Inferior parietal cortex (tissue), 1 donor: ENCODE measurements around the gene P2RX1.

Source experiments
- DNase-seq: peaks from one replicate; pipeline ENCODE4 v3.0.0-alpha.2; 2016; ENCODE audit errors: extremely low spot score

The P2RX1 gene

DNA sequence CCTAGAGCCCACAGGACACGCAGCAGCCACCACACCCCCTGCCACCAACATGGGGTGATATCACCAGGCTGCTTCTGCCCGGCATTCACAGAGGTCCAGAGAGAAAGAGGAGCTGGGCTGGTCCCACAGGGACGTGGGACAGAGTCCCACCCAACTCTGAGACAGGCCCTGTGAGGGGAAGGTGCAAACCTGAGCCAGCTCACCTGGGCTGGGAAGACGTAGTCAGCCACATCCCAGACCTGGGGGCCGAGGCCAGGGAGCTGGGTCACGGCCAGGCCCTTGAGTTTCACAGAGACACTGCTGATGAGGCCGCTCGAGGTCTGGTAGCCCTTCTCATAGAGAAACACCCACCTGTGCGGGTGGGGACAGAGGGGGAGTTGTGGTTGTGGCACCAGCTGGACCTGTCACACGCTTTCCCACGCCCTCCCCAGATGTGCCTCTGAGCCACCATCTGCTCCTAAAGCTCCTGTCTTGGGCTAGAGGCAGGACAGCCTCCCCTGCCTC, 11.2 kb downstream of the P2RX1 start:
- no peak for DNase-seq

DNA sequence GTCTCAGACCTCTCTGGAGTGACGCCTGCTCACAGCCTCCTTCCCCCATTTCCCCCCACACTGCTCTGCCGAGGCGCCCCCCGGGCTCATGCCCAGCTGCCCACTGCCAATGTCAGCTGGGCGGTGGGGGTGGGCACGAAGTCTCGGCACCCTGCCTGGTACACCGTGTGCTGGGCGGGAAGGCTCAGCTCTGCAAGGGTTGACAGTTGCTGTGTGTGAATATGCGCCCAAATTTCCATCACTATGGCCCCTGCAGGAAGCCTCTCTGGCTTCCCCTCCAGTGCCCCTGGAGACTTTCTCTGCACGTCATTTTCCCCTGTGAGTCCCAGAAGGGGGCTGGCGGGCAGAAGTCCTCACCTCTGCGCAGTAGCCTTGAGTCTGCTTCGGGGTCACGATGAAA, 11.8 kb downstream of the P2RX1 start:
- DNase-seq = no peak

DNA sequence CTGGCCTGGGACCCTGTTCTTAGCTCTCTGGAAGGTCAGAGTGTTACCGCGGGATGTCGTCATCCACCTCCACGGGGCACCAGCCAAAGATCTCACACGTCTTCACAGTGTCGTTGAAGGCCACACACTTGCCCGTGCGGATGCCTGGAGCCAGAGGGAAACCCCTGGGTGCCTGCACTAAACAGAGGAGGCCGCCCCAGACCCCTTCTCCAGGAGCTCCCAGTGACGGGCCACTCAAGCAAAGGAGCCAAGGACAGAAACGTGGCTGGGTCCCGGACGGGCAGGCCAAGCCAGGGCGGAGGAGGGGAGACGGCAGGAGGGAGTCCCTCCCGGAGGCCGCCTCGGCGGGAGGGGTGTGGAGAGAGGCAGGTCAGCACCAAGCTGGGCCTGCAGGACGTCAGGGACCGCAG, 12.4 kb downstream of the P2RX1 start:
- DNase-seq = no peak

DNA sequence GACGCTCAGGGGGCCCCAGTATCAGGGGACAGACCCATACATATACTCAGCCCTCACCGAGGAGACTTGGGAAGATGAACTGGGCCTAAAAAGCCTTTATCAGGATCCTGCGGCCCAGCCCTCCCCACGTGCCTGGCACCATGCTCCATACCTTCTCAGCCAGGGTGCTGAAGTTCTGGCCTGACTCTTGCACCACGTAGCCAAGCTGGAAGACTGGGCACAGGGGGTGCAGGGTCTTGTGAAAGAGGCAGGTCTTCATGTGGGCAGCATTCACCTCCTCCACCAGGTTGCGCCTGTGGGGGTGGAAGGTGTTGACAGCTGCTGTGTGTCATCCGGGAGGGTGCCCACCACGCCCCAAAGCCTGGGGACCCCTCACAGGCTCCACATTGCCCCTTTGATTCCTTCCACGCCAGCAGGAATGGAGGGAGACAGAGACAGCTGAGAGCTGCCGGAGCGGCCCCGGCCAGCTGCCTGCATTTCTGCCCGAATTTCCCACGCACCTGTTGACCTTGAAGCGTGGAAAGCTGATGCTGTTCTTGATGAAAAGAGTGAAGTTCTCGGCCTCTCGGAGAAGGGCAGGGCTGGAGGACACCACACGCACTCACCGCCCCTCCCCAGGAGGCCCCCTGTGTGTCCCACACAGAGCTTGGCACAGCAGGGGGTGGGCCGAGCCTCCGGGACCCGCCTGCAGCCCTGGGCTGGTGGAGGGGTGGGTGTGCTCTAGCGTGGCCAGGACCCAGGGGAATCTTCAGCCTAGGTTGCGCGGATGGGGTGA, 13.0 kb downstream of the P2RX1 start:
- DNase-seq = no peak

DNA sequence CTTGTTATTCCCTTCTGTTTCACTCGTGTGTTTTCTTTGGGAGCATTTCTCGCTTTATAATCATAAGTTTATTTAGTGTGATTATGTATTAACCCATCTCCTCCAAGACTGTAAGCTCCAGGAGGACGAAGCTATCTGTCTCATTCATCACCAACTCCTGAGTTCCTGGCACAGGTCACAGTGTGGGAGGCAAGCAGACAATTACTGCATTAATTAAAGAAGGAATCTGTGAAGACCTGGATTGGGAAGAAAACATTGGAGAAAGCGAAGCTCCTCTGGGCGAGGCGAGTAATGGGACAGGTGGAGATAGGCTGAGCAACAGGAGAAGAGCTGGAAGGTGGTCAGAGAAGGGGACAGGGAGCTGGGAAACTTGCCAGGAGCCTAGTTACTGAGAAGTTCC, 15.6 kb downstream of the P2RX1 start:
- DNase-seq = no peak

DNA sequence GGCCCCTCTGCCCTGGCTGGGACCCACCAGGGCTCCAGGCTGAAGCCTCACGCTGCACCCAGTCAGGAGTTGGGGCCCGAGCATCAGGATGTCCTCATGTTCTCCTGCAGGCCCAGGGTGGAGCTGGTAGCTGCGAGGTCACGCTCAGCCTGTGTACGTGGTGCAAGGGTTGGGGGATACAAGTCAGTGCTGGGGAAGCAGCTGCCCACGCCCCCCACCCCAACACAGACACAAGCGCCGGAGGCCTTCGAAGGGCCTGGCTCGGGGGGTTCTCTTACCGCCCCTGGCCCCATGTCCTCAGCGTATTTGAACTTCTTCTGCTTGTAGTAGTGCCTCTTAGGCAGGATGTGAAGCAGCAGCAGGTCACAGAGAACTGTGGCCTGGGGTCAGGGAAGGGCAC, 18.5 kb downstream of the P2RX1 start:
- DNase-seq = no peak

GRCh38 chr17:3896968-3897235, 19.4 kb downstream of the P2RX1 start:
- no peak for DNase-seq

DNA sequence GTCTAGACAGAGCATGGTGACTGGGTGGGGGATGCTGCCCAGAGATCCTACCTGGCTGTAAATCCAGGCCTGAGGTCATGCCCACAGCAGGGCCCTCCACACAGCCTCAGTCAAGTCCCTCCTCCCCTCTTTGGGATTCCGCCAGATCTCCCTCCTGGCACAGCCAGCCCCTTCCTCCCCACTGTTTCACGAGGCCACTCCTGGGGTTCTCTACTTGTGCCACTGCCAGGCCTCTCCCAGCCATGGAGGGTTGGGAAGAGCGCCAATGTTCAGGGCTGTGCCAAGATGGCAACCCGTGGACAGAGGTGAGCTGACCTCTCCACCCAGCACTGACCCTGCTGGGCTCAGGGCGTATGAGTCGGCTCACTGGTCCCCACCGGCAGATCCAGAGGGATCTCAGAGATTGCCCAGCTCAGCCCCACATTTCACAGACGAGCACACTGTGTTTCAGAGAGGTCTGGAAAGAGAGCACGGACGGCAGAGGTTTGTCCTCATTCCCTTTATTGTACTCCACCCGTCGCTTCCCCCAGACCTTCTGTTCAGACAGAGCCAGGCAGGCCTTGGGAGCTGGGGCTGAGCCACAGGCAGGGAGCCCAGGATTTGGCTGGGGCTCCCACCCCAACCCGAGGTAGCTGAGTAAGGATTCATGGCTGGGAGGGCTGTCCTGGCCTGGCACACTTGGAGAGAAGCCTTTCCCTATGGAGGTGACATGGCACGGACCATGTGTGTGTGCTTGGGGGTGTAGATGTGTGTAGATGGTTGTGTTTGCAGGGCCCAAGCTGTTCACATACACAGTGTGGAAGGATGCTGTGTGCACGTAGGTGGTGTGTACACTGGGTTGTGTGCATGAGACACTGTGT, 19.9 kb downstream of the P2RX1 start:
- no peak for DNase-seq

DNA sequence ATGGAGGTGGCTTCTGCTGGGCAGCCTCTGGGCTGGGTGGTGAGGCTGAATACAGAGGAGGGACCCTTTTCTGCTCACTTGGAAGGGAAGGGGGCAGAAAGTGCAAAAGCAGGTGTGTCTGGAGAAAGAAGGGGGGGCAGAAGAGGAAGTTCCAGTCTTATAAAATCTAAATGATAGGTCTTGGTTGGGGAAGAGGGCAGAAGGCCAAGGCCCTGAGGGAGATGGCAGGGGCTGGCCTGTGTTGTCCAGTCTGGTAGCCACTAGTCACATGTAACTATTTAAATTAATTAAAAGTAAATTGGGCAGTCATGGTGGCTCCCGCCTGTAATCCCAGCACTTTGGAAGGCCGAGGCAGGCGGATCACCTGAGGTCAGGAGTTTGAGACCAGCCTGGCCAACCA, 20.9 kb downstream of the P2RX1 start:
- no peak for DNase-seq

- no peak for DNase-seq
Measured at GRCh38 chr17:3894911-3895343, 21.3 kb downstream of the P2RX1 start.

DNA sequence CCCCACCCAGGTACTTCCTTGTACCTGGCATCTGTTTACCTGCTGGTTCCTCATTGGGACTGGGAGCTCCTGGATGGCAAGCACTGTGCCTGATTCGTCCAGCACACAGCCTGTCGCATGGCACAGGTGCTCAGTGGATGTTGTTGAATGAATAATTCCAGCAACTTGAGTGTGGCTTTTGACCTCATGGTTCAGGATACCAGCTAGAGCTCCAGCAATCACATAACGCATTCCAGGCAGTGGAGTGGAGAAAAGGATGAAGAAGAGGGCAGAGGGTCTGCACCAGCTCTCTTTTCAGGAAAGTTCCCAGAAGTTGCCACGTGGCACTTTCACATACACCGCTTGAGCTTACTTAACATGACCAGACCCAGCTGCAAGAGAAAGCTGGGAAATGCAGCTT, 22.1 kb downstream of the P2RX1 start:
- DNase-seq = no peak

- no peak for DNase-seq
Measured at GRCh38 chr17:3893720-3894116, 22.5 kb downstream of the P2RX1 start.

DNA sequence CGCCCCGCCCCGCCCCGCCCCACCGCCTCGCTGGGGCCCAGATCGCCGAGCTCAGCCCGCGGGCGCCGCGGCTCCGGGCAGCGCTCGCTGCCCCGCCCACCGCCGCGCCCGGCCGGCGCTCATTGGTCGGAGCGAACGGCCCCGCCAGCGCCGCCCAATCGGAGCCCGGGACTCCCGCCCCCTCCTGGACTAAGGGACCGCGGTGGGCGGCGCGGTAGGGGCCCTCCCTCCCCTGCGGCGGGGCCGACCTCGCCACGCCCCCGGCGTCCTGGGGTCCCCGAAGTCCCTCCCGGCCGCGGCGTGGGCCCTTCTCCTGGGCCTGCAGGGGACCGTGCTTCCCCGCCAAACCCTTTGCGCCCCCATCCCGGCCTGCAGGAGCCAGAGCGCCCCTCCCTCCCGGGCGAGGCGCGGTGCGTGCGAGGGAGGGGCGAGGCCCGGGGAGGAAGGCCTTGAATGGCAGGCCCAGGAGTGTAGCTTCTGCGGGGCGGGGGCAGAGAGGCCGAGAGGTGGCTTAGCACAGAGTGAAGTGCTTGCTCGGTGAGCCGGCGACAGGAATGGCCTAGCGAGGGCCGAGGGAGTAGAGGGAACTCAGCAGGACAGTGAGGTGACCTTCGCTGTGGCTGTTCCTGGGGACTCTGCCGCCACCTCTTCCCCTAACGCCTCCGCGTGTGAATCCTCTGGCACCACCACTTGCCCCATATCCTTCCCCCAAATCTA, 23.1 kb downstream of the P2RX1 start, which contains the start of gene CAMKK1:
TSS of gene CAMKK1 (minus strand) at position 51 of the 717 bp plus-strand sequence. CDS start 7,366 bp downstream, outside the sequence.
- peak; percentile 73 for DNase-seq

DNA sequence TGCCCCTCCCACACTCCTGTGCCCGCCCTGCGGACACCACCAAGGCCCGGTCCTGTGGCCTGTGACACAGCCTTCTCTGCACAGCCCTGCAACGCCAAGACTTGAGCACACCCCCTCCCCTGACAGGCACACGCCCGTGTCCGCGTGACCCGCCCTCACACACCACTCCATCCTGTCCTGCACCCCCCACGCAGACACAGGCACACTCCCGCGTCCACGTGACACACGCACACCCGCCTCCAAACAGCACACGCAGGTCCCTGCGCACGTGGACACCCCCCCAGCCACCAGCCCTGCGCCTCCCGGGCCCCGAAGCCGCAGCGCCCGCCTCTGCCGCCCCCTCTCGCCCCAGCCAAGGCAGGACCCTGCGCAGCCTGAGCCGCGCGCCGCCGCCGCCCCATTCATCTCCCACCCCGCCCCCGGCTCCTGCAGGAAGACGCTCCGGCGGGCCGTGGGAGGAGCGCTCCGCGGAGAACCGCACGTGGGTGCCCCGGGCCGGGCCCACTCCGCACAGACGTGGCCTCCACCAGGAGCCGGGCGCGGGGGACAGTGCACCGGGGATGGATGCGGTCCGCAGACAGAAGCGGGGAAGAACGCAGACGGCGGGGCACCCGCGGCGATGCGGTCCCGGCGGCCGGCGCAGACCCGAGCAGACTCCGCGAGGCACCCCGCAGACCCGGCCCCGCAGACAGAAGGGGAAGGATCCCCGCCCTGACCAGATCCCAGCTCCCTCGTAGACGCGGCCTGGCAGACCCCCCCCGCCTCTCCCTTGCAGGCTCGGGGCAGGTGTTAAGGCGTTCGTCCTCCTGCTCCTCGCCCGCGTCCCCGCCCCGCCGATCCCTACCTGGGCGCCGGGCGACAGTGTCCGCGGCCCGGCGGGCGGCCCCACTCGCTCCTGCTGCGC, 23.9 kb downstream of the P2RX1 start:
- no peak for DNase-seq

DNA sequence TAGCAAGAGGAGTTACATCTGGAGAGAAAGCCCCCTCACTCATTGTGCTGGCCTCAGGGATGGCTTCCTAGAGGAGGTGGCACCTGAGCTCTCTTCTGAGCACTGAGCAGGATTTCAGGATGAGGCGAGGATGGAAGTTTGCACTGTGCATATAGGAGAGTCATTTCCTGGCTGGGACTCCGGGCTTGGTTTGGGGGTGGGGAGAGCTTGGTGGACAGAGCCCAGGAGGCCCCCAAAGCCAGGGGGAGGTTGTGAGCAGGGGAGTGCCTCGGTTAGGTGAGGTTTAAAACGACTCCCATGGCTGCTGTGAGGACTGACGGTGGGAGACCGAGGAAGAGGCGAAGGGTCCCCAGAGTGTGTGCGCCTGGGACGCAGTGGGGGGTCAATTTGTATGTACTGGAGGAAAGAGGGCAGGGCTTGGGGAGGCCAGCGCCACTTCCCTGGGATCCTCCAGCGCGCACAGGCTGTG, 24.6 kb downstream of the P2RX1 start:
- no peak for DNase-seq

GRCh38 chr17:3890878-3891219, 25.4 kb downstream of the P2RX1 start:
- DNase-seq = no peak

DNA sequence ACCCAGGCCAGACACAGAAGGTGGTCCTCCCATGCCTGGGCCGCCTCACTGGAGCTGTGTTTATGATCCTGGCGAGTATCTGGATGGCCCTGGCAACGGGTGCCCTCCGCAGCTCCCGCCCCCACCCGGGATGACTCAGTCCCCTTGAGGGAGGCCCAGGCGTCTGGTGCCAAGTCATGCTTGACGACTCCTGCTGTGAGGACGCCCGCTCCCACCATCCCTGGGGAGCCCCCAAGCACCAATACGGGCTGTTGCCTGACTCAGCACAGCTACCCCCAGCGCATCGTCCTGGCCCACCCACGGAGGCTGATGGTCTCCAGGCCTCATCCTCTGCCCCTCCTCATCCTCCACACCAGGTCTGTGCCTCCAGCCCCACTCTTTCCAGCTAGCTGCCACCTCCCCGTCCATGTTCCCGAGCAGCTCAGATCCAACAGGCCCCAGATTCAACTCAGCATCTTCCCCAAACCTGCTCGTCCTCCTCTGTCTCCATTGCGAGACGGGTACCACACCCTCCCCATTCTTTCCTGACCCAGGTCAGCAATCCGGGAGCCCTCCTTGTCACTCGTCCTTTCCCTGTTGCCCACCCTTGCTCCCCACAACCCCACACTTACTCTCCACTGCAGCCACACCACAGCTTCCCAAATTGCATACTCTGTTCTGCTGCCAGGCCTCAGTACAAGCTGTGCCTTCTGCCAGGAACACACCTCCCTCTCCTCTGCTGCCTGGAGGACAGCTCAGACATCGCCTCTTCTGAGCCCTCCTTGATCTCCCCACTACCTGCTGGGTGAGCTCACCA, 26.0 kb downstream of the P2RX1 start:
- no peak for DNase-seq

DNA sequence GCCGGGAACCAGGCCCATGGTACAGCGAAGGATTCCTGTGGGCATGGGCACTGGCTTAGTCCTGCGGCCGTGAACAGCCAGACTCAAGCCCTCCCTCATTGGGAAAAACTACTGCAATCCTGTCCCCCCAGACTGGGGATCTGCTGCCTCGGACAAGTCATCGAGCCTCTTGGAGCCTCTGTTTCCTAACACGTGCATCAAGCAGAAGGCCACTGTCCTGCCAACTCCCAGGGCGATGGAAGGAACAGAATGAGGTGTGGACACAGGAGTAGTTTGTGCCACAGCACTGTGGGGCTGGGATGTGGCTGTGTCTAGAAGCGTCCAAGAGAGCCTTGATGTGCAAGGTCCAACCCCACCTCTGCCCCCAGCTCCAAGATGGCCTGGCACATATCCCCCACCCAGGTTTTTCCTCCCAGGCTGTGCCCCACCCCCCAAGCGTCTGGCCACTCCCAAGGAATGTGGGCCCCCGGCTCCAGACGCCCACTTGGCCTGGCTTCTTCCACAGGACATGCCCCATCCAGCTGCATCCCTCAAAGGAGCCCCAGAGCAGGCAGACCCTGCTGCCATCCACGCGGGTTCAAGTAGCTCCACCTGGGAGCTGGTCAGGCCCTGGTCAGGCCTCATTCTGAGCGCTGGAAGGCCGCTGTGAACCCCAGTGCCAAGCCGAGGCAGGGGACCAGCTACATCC, 26.8 kb downstream of the P2RX1 start:
- DNase-seq = no peak

DNA sequence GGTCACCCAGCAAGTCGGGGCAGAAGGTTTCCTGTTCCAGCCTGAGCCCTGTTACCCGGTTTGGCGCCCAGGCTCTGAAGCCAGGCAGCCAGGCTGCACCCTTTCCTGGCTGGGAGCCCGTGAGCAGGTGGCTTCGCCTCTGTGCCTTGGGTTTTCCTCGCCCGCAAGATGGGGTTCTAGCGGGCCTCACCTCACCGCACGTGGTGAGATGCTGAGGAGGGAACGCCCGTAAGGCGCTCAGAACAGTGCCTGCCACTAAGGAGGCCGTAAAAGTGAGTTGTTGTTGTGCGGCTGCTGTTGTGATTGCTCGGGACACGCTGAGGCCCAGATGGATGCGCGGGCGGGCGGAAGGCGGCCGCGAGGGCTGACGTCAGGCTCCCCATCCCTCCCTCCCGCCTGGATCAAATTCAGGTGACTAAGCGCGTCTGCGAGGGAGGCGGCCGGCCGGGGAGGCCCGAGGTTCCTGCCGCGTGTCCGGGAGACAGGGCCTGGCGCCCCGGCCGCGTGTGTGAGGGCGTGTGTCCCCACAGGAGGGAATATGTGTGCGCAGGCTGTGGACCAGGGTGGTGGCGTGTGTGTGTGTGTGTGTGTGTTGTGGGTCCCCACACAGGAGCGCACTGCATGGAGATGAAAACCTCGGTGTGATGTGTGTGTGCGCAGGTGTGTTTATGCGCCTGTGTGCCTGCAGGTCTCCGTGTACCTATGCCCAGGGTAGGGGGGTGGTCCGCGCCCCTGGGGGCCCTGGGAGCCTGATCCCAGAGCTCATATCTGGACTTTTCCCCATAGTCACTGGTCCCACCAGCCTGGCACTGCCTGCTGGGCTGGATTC, 27.7 kb downstream of the P2RX1 start:
- peak; percentile 62 for DNase-seq
